Ramos (cell line): Measurements from ENCODE around the gene SUGP1.

Experiments
- in situ Hi-C: fragments of 300-500 bp; cut with MboI; formaldehyde crosslinking; loops from one replicate; pipeline ENCODE4 v1.14.3; 2022; ENCODE audit warnings: low sequenced_read_pairs; ENCODE audit not compliant: unreplicated experiment

Gene SUGP1

GRCh38 chr19:19342086-19343015, 22.0 kb upstream of the SUGP1 start:
- in situ Hi-C loops = no loop called here

GRCh38 chr19:19341026-19341425, 20.7 kb upstream of the SUGP1 start:
- in situ Hi-C loops = no loop called here

GRCh38 chr19:19338082-19338481, 17.8 kb upstream of the SUGP1 start:
- in situ Hi-C loops = no loop called here

GRCh38 chr19:19337120-19337519, 16.8 kb upstream of the SUGP1 start:
- in situ Hi-C loops = no loop called here

- in situ Hi-C loops = no loop called here
Measured at GRCh38 chr19:19336597-19336996, 16.3 kb upstream of the SUGP1 start.

- in situ Hi-C loops = no loop called here
Measured at GRCh38 chr19:19335408-19336158, 15.3 kb upstream of the SUGP1 start.

GRCh38 chr19:19334989-19335344, 14.7 kb upstream of the SUGP1 start:
- in situ Hi-C loops = no loop called here

GRCh38 chr19:19334063-19334988, 14.0 kb upstream of the SUGP1 start:
- in situ Hi-C loops = no loop called here

- in situ Hi-C loops = no loop called here
Measured at GRCh38 chr19:19329126-19329525, 8.8 kb upstream of the SUGP1 start.

- in situ Hi-C loops = no loop called here
Measured at GRCh38 chr19:19327672-19328071, 7.4 kb upstream of the SUGP1 start.

GRCh38 chr19:19324059-19324770, 3.9 kb upstream of the SUGP1 start:
- in situ Hi-C loops = no loop called here

GRCh38 chr19:19321141-19321577, 850 bp upstream of the SUGP1 start:
- in situ Hi-C loops = no loop called here

GRCh38 chr19:19319732-19320360, 463 bp downstream of the SUGP1 start:
- in situ Hi-C loops = no loop called here

- in situ Hi-C loops = no loop called here
Measured at GRCh38 chr19:19316082-19316481, 4.2 kb downstream of the SUGP1 start.

GRCh38 chr19:19315444-19315843, 4.9 kb downstream of the SUGP1 start:
- in situ Hi-C loops = no loop called here

- in situ Hi-C loops = no loop called here
Measured at GRCh38 chr19:19308373-19308772, 11.9 kb downstream of the SUGP1 start.

GRCh38 chr19:19306191-19306590, 14.1 kb downstream of the SUGP1 start:
- in situ Hi-C loops = no loop called here

- in situ Hi-C loops = no loop called here
Measured at GRCh38 chr19:19305696-19306095, 14.6 kb downstream of the SUGP1 start.

- in situ Hi-C loops = no loop called here
Measured at GRCh38 chr19:19305066-19305465, 15.2 kb downstream of the SUGP1 start.
